HepG2 (cell line): Measurements from ENCODE around the gene SEMA7A. TPM values are rescaled to one million over a fixed set of nuclear protein-coding genes. Genes with fewer than 3 reads are reported as not detected.

Source experiments
- GATAD1 ChIP-seq: IDR thresholded peaks from 2 replicates; pipeline ENCODE4 v1.6.1; 2016; ENCODE audit warnings: missing genetic modification reagents, missing compliant biosample characterization
- LCORL ChIP-seq, 2 experiments: fragments of 450-650 bp in 1 of 2; sonication (generic) in 1 of 2; formaldehyde crosslinking in 1 of 2; IDR thresholded peaks; 2 replicates each; pipeline versions ENCODE4 v1.5.0 to v1.6.1; 2017 to 2020; ENCODE audit warnings: antibody characterized with exemption in 1 of 2, missing genetic modification reagents in 1 of 2
- ZBTB40 ChIP-seq, 2 experiments: fragments of 450-650 bp in 1 of 2; sonication (generic) in 1 of 2; formaldehyde crosslinking in 1 of 2; IDR thresholded peaks; 2 replicates each; pipeline versions ENCODE4 v1.6.1 to v1.8.0; 2016 to 2022; ENCODE audit warnings: antibody characterized with exemption in 1 of 2, mild to moderate bottlenecking in 1 of 2, missing genetic modification reagents in 1 of 2
- ZNF543 ChIP-seq: sonication (generic); formaldehyde crosslinking; IDR thresholded peaks from 2 replicates; pipeline ENCODE4 v1.4.0; 2020; ENCODE audit warnings: mild to moderate bottlenecking, missing genetic modification reagents
- polyA plus RNA-seq, 8 experiments: library from polyadenylated mRNA; depleted of rRNA in 3 of 8; stranded (reverse) in 7 of 8; unstranded in 1 of 8; fragments of >200 nt; fragmentation: Illumina TruSeq in 4 of 8; extraction: Trizol in 4 of 8; gene quantifications; 2 replicates each; pipeline versions ENCODE4 v1.2.1 to v1.2.3, GENCODE V29; 2011 to 2016; ENCODE audit warnings: low read depth in 4 of 8, missing spikeins in 1 of 8, mixed read lengths in 1 of 8; ENCODE audit not compliant: insufficient read depth in 1 of 8
- total RNA-seq, 5 experiments: library from RNA; depleted of rRNA; stranded (reverse); fragments of >200 nt; fragmentation: Illumina TruSeq; extraction: Trizol; gene quantifications; 2 replicates each; pipeline ENCODE4 v1.2.3, GENCODE V29; 2016; ENCODE audit warnings: low read depth in 1 of 5
- TF ChIP-seq, protein P1 (sequence below), 2 experiments: sonication (generic) in 1 of 2; formaldehyde crosslinking in 1 of 2; IDR thresholded peaks; 2 replicates each; pipeline versions ENCODE4 v1.6.1 to v1.9.0; 2014 to 2022; ENCODE audit warnings: antibody characterized with exemption in 1 of 2, borderline replicate concordance in 1 of 2, inconsistent platforms in 1 of 2, low read depth in 1 of 2, missing genetic modification reagents in 1 of 2
- TF ChIP-seq, protein P2 (sequence below): sonication (generic); formaldehyde crosslinking; IDR thresholded peaks from 2 replicates; pipeline ENCODE4 v1.8.1; 2022; ENCODE audit warnings: mild to moderate bottlenecking, missing genetic modification reagents
- TF ChIP-seq, protein P3 (sequence below): IDR thresholded peaks from 2 replicates; pipeline ENCODE4 v1.6.1; 2012; ENCODE audit warnings: low read length, improper control_type of control experiment

SEMA7A gene
- total and polyA plus RNA-seq, 2 of the 13 experiments (the other 11 are each of a cell fraction or from before 2014, with no cell fraction given), result 9.0 to 15.8 TPM

- TF ChIP-seq, protein P1, sequence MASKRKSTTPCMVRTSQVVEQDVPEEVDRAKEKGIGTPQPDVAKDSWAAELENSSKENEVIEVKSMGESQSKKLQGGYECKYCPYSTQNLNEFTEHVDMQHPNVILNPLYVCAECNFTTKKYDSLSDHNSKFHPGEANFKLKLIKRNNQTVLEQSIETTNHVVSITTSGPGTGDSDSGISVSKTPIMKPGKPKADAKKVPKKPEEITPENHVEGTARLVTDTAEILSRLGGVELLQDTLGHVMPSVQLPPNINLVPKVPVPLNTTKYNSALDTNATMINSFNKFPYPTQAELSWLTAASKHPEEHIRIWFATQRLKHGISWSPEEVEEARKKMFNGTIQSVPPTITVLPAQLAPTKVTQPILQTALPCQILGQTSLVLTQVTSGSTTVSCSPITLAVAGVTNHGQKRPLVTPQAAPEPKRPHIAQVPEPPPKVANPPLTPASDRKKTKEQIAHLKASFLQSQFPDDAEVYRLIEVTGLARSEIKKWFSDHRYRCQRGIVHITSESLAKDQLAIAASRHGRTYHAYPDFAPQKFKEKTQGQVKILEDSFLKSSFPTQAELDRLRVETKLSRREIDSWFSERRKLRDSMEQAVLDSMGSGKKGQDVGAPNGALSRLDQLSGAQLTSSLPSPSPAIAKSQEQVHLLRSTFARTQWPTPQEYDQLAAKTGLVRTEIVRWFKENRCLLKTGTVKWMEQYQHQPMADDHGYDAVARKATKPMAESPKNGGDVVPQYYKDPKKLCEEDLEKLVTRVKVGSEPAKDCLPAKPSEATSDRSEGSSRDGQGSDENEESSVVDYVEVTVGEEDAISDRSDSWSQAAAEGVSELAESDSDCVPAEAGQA (IDR thresholded peaks at IDR 0.05; ENCODE audit: low read depth), result no peak
- TF ChIP-seq, protein P1 (CRISPR knock-in tag; IDR thresholded peaks at IDR 0.05; ENCODE audit: borderline replicate concordance), result no peak
- TF ChIP-seq ZBTB40 (IDR thresholded peaks at IDR 0.05) (no peak), ZBTB40 (CRISPR knock-in tag; IDR thresholded peaks at IDR 0.05) (no peak), ZNF543 (CRISPR knock-in tag) (peak; percentile 39; the same call in 1 of the 2 replicates), GATAD1 (CRISPR knock-in tag) (no peak), LCORL (IDR thresholded peaks at IDR 0.05) (no peak), LCORL (CRISPR knock-in tag; IDR thresholded peaks at IDR 0.05) (peak; percentile 80)
- TF ChIP-seq, protein P2, sequence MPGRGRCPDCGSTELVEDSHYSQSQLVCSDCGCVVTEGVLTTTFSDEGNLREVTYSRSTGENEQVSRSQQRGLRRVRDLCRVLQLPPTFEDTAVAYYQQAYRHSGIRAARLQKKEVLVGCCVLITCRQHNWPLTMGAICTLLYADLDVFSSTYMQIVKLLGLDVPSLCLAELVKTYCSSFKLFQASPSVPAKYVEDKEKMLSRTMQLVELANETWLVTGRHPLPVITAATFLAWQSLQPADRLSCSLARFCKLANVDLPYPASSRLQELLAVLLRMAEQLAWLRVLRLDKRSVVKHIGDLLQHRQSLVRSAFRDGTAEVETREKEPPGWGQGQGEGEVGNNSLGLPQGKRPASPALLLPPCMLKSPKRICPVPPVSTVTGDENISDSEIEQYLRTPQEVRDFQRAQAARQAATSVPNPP (CRISPR knock-in tag), result no peak
- TF ChIP-seq, protein P3, sequence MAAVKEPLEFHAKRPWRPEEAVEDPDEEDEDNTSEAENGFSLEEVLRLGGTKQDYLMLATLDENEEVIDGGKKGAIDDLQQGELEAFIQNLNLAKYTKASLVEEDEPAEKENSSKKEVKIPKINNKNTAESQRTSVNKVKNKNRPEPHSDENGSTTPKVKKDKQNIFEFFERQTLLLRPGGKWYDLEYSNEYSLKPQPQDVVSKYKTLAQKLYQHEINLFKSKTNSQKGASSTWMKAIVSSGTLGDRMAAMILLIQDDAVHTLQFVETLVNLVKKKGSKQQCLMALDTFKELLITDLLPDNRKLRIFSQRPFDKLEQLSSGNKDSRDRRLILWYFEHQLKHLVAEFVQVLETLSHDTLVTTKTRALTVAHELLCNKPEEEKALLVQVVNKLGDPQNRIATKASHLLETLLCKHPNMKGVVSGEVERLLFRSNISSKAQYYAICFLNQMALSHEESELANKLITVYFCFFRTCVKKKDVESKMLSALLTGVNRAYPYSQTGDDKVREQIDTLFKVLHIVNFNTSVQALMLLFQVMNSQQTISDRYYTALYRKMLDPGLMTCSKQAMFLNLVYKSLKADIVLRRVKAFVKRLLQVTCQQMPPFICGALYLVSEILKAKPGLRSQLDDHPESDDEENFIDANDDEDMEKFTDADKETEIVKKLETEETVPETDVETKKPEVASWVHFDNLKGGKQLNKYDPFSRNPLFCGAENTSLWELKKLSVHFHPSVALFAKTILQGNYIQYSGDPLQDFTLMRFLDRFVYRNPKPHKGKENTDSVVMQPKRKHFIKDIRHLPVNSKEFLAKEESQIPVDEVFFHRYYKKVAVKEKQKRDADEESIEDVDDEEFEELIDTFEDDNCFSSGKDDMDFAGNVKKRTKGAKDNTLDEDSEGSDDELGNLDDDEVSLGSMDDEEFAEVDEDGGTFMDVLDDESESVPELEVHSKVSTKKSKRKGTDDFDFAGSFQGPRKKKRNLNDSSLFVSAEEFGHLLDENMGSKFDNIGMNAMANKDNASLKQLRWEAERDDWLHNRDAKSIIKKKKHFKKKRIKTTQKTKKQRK, result no peak
Measured at GRCh38 chr15:74442063-74442462, 8.3 kb upstream of the SEMA7A start (continued).
